Activated CD4-positive, CD25-positive, alpha-beta regulatory T cell treated with anti-CD3 and anti-CD28 coated beads, Interleukin-2, amount 50 U/mL, for 16 hours (primary cell): ENCODE data around the gene CDS2.

ENCODE experiments used
- DNase-seq: peaks from one replicate; pipeline ENCODE4 v3.0.0-alpha.2; 2020; ENCODE audit warnings: low read depth, low spot score

The CDS2 gene

GRCh38 chr20:5153612-5154542, 27.1 kb downstream of the CDS2 start:
- DNase-seq, result no peak

DNA sequence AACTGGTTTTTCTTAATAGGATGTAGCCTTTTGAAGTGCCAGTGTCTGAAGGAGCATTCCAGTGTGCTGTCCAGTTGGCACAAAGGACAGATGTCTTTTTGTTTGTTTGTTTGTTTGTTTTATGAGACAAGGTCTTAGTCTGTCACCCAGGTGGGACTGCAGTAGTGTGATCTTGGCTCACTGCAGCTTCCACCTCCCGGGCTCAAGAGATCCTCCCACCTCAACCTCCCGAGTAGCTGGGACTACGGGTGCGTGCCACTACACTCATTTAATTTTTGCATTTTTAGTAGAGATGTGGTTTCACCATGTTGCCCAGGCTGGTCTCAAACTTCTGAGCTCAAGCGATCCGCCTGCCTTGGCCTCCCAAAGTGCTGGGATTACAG, 27.7 kb downstream of the CDS2 start:
- DNase-seq, result no peak

DNA sequence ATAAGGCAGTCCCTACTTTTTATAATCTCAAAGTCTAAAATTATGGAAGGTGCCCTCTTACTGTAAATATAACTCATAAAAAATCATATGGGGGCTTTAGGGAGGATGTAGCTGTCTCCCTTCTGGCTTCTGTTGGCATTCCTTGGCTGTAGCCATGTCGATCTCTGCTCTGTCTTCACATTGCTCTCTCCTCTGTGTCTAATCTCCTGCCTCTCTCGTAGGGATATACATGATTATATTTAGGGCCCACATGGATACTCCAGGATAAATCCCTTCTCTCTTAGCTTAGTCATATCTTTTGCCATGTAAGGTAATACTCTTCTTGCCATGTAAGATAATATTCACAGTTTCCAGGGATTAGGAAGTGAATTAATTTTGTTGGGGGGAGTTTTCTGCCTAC, 28.6 kb downstream of the CDS2 start:
- no peak for DNase-seq

- no peak for DNase-seq
Observed at GRCh38 chr20:5156675-5157448, 30.1 kb downstream of the CDS2 start.

- no peak for DNase-seq
Observed at GRCh38 chr20:5159928-5160327, 33.1 kb downstream of the CDS2 start.

DNA sequence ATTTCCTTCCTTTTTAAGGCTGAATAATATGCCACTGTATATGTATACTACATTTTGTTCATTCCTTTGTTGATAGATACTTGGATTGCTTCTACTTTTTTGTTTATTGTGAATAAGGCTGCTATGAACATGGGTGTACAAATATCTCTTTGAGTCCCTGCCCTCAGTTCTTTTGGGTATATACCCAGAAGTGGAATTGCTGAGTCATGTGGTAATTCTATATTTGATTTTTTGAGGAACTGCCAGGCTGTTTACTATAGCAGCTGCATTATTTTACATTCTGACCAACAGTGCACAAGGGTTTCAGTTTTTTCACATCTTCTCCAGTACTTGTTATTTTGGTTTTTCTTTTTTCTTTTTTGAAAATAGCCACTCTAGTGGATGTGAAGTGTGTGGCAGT, 34.1 kb downstream of the CDS2 start:
- DNase-seq, result no peak

DNA sequence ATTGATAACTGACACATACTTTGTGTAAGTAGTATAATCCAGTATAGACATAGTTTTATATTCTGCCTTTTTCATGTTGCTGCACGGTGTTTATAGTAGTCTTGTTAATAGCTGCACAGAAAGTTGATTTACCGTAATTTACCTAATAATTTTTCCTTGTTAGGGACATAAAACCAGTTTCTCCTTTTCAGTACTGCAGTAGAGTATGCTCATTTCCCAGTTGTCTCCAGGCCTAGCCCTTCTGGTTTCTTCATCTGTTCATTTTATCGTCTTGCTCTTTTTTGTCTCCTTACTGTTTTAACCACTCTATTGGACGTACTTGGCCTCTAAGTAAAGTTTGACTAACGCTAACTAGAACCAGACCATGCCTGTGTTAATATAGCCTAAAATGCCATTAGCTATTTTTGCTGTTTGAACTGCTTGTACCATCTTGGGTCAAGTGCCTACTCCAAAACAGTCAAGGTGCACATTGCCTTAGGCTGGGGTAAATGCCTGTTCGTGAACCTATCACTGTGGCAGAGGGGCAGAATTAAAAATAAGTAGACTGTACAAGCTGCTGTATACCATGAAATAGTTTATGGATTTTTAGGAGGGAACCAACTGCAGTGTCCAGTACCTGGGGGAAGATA, 34.8 kb downstream of the CDS2 start:
- no peak for DNase-seq

- no peak for DNase-seq
Observed at GRCh38 chr20:5164645-5165625, 38.1 kb downstream of the CDS2 start.

DNA sequence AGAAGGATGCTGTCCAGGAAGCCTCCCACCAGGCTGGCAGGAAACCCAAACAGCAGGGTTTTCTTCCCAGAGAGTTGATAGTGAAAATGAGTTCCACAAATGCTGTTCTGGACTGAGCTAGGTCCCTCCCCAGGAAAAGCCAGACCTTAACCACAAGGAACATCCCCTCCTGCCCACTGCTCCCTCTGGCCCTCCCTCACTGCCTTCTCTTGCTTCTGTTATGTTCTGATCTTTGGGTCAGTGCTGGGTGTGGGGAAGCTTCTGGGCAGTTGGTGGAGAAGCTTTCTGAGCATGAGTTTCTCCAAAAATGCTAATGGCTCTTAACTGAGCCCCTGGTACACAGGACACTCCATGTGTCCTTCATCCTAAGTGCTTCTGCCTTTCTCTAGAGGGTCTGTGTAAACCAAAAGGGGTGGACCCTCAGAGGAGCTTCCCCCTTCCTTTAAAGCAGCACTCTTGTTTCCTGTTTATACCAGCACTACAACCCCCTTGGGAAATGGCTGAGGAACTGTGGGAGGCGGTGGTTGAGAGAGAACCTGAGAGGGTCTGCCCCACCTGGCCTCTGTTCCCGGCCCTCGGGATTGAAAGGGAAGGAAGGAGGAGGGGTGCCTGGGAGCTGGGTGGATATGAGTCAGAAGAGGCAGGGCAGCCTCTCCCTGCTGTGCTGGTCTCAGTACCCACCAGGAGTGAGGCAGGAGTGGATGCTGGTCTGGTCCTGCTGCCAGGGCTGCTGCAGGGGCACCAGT, 42.0 kb downstream of the CDS2 start:
- DNase-seq, result no peak

- no peak for DNase-seq
Observed at GRCh38 chr20:5170341-5170740, 43.5 kb downstream of the CDS2 start.

DNA sequence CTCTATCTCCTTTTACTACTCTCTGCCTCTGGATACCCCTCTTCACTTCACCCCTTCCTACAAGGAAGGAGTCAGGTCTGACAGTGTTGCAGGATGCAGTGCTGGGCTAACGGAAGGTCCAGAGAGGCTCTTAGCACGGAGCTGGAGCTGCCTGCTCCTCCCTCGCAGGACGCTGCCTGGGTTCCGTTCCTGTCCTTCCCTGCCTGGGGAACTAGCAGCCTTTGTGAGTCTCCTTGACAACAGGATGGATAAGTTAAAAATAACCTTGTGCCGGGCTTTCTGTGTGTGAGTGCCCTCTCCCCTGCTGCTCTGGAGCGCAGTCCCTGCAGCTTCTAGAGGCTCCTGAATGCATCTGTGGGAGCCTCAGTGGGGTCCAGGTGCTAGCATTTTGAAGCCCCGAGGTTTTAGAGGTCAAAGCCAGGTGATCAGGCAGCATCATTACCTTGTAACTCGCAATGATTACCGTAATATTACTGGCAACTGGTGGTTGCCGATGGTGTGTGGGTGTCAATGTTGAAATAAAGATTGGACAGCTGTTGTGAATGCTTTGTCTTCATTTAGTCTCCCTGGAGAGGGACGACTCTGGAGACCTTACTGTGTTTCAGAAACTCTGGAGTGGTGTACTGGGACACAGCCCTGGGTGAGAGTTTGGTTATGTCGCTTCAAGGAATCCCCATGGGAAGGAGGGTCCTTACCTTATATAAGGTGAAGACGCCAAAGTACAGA, 44.4 kb downstream of the CDS2 start:
- no peak for DNase-seq

GRCh38 chr20:5171790-5172164, 45.0 kb downstream of the CDS2 start:
- no peak for DNase-seq

- DNase-seq, result no peak
Observed at GRCh38 chr20:5172167-5172601, 45.4 kb downstream of the CDS2 start.

DNA sequence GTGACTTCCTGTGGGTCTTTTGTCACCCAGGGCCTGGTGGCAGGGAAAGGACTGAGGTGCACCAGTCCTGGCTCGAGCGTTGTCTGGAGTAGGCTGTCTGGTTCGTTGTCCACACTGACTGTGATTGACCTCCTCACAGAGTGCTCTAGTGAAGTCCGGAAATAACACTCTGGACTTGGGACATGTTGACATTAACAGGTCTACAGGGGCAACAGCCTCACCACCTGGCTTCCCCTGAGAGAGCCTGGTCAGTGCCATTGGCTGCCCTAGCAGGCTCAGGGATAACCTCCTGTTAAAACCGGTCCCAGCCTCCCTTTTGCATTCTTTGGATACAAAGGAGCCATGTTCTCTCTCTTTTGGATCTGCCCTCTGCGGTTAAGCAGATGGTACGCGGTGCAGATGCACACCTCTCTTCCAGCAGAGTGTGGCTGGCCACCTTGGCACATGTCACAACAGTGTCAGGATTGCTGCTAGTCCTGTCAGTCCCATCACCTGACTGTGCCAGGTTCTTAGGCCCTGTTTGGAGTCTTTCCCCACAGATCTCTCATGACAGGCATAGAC, 46.2 kb downstream of the CDS2 start:
- no peak for DNase-seq

DNA sequence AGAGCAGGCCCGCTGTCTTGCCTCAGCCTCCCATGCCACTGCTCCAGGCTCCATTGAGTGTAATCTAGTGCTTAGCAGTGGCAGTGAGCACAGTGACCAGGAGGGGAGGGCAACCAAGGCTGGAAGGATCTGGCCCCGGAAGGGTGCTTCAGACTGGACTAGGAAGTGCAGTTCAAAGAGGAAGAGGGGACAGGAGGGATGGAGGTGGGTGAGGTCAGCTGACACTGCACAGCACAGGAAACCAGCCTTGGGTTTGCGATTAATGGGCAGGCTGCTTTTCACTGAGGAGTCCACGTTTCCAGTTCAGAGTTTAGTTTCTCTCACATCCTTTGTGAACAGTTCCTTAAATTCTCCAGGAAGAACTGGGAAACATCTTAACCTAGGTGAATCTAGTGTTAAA, 46.9 kb downstream of the CDS2 start:
- no peak for DNase-seq

GRCh38 chr20:5177071-5177470, 50.3 kb downstream of the CDS2 start:
- DNase-seq, result no peak

GRCh38 chr20:5178046-5178445, 51.2 kb downstream of the CDS2 start:
- no peak for DNase-seq

GRCh38 chr20:5180421-5180820, 53.6 kb downstream of the CDS2 start:
- no peak for DNase-seq

DNA sequence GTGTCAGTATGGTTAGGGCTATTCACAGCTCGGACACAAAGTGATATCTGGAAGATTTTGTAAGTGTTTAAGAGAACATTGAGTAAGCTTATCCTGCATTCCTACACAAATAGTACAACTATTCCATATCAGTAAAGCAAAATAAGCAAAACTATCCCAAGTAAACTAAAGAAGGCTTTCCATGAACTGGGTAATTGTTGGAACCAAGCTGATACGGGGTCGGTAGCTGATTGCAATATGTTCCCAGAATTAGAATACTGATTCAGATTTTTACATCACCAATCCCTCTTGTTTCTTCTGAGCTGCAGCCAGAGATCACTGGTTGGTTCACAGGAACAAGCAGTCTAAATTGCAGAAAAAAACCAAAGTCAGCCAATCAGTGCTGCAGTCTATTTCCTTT, 54.1 kb downstream of the CDS2 start:
- DNase-seq, result no peak

DNA sequence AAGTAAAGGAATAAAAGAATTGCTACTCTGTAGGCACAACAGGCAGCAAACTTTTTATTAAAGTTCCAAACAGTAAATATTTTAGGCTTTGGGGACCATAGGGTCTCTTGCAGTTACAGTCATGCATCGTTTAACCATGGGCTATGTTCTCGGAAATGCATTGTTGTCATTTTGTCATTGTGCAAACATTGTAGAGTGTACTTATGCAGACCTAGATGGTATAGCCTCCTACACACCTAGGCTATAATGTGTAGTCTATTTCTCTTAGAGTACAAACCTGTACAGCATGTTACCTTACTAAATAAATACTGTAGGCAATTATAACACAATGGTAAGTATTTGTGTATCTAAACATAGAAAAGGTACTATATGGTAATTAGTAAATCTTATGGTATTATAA, 54.7 kb downstream of the CDS2 start:
- DNase-seq, result no peak
